ENCODE measurements around the gene DPP6.

Gene DPP6

DNA sequence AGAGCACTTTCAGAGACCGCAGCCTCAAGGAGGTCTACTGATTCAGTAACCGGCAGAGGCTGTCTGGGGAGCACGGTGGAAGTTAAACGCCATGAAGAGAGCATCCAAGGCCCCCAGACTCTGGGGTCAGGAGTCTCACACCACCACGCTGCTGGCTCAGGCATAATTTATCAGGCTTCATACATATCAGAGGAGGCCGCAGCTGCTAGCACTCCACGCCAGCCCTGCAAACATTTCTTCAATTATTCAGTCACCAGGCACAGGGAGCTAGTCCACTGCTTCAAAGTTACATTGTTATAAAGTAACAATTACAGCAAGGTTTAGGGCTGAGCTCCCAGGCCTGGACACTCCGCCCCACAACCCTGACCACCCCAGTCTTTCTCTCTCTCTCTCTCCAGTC lies 852.9 kb downstream of the DPP6 start:
- DNase-seq = no peak

DNA sequence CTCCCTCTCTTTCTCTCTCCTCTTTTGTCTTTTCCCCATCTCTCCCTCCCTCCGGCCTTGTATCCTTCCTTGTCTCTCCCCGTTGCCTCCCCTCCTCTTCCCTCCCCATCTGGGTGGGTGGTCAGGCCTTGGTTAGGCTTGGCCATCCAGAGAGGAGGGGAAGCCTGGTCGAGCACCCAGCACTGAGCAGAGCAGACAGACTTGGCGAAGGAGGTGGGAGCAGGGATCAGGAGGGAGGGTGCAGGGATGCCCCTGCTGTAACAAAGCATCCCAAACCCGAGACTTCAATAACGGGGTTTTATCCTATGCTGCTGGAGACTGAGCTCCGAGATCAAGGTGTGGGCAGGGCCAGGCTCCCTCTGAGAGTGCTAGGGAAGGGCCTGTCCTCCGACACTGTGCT lies 853.4 kb downstream of the DPP6 start:
- DNase-seq = no peak

DNA sequence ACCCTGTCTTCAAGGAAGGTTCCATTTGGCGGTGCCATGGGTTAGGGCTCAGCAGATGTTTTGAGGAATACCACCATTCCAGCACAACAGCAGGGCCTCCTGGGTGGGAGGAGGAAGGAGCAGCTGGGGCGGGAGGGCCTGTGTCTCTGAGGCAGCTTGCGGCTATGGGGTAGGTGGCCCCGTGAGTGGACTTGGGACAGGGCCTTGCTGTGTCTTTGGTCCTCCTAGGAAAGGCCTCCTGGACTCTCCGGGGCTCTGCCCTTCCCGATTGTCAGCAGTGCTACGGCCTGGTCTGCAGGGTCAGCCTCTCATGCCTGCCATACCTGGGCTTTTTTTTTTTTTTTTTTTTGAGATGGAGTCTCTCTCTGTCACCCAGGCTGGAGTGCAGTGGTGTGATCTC lies 854.0 kb downstream of the DPP6 start:
- no peak for DNase-seq

DNA sequence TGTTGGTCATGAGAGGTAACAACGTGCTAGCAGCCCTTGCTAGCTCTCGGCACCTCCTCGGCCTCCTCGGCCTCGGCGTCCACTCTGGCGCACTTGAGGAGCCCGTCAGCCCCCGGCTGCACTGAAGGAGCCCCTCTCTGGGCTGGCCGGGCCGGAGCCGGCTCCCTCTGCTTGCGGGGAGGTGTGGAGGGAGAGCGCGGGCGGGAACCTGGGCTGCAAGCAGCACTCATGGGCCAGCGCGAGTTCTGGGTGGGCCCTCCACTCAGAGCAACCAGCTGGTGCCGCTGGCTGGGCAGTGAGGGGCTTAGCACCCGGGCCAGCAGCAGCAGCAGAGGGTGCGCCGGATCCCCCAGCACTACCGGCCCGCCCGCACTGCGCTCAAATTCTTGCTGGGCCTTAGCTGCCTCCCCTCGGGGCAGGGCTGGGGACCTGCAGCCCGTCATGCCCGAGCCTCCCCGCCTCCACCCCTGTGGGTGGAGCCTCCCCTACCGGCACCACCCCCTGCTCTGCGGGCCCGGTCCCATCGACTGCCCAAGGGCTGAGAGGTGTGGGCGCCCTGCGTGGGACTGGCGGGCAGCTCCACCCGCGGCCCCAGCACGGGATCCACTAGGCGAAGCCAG lies 854.6 kb downstream of the DPP6 start:
- DNase-seq = no peak

DNA sequence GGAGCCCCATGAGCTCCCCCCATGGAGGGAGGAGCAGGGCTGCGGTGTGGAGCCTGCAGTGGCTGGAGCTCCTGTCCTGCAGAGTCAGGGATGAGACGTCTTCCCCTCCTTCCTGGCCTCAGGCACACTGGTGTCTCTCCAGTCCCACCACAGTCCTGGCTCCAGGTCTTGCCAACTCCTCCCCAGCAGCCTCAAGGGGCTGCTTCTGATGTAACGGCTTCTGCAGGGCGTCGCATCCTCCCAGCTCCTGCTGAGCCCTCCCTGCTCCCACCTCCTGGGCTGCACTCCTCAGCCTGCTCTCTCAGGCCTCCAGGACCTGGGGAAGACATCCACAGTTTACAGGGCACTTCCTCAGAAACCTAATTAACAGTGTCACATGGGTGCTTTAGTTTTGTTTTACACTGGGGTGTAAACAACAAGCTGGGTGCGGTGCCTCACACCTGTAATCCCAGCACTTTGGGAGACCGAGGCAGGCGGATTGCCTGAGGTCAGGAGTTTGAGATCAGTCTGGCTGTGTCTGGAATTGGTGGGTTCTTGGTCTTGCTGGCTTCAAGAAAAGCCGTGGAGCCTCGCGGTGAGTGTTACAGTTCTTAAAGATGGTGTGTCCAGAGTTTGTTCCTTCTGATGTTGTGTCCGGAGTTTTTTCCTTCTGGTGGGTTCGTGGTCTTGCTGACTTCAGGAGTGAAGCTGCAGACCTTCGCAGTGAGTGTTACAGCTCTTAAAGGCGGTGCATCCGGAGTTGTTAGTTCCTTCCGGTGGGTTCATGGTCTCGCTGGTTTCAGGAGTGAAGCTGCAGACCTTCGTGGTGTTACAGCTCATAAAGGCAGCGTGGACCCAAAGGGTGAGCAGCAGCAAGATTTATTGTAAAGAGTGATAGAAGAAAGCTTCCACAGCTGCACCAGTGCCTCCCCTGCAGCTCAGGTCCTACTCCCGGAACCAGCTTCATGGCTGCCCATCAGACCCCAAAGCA lies 855.7 kb downstream of the DPP6 start:
- DNase-seq = no peak

DNA sequence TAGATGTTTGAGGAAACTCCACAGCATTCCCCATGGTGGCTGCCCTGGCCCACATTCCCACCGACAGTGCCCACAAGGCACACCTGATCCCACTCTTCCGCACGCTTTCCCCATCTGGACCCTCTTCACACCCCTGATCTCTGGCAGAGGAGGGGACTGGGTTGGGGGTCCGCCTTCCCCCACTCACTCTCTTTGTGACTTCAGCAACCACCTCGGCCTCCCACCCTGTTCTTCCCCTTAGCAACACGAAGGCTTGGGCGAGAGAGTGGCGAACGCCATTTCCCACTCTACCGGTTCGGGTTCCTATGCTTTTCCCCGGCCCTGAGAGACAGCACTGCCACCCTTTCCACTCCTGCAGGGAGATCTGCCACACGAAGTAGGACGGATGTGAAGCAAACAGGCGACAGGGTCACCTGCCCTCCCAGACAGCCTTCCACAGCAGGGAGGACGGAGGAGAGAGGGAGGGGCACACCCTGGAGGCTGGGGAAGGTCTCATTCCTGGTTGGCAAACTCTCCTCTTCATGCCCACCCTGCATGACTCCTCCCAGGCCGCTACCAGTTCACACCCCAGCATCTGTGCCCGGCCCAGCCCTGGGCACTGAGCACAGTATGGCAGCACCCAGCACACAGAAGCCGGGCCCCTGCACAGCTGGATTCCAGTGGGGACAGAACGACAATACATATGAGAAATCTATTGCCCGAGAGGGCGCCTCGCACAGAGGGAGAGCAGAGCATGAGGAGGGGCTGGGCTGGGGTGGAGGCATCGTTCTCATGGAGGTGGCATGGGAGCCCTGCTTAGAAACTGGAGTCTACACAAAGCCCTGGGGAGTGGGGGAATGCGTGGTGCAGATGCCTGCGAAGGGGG lies 857.3 kb downstream of the DPP6 start:
- no peak for DNase-seq

DNA sequence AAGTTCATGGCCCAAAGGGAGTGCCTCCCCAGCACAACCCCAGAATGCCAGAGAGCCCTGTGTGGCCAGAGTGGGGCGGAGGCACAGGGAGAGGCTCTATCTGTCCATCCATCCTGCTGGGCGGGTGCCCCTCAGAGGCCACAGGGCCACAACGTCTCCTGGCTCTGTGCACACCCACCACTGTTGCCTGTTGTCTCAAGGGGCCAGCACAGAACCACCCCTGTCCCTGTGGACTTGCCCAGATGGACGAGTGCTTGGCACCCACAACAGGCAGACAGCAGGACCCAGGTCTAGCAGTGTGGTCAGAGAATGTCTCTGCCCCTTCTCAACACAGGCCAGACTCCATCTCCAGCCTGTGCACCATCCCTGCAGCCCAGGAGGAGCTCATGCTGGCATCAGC lies 857.9 kb downstream of the DPP6 start:
- no peak for DNase-seq

DNA sequence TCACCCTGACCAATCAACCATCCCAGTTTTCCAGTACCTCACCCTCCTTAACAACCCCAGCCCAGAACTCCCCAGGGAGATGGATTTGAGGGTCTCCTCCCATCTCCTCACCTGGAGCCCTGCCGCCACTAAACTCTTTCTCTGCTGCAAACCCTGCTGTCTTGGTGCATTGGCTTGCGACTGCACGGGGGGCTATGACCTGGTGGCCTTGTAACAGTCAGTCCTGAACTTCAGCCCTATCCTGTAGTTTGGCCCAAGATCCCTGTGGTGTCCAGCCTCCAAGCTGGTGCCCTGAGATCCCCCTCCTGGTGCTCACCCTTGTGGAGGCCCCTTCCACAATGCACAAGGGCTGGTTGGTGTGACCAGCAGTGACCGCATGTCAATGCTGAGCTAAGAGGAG lies 858.8 kb downstream of the DPP6 start:
- DNase-seq = no peak

DNA sequence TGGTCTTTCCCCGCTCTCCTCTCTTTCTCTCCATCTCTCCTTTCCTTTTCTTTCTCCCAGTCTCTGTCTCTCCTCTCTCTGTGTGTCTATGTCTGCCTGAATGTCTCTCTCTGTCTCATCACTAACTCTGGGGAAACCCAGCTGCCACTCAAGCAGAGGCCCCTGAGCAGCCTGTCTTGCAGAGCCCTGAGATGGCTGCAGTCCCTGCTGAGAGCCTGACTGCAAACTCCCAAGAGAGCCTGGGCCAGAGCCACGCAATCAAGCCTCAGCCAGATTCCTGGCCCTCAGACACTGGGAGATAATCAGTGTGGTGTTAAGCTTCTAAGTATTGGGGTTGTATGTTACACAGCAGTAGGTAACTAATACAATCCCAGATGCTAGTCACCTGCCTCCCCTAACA lies 859.2 kb downstream of the DPP6 start:
- DNase-seq = no peak

DNA sequence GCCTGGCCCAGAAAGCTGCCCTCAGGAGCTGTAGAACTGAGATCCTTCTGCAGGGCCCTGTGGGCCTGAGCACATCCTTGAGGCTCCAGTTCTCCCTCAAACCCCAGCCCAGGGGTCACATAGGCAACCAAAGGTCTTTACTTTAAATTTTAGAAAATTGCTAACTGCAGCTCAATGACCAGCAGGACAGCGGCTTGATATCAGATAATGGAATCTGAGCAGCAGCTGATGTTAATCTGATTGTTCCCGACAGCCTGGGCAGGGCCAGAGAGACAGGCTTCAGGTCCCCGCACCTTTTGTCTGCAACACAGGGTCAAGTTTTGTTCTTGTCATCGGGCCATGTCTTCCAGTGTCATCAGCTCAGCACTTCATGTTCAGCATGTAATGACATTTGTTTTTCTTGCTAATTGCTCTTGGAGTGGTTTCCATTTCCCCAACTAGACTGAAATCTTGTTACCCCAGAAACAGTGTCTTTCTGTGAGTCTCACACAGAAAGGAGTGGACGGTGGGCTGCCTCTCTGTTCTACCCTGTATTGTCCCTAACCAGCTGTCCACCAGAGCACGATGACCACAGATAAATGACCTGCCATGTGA lies 859.8 kb downstream of the DPP6 start:
- no peak for DNase-seq

DNA sequence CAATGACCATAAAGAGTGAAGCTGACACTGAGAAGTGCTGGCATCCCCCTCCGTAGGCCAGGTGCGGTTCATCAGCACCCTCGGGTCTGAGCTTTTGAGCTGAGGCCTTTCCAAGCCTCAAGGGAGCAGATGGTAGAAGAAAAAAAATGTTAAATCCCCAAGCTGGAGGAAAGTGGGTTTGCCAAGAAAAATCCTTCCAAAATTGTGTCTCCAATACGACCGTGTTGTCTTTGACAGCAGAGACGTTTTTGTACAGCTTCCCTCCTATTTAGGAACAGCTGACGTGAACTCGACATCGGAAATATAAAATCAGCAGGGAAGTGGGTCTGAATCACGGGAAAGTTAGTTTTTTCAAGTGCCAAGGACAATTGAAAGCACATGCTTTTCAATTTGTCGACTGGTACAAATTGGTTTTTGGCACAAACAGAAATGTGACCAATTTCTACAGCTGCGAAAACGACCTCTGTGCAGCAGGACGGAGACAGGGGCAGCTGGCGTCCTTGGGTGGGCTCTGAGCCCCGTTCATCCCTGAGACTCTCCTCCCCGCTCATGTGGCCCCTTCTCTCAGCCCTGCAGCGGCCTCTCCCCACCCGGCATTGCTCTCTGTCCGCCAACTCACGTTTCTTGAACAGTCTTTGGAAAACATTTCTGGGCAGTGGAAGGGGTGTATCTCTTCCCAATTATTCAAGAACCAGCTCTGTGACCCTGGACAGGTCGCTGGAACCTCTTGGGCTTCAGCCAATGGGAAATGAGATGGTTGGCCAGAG lies 860.9 kb downstream of the DPP6 start:
- DNase-seq = no peak

DNA sequence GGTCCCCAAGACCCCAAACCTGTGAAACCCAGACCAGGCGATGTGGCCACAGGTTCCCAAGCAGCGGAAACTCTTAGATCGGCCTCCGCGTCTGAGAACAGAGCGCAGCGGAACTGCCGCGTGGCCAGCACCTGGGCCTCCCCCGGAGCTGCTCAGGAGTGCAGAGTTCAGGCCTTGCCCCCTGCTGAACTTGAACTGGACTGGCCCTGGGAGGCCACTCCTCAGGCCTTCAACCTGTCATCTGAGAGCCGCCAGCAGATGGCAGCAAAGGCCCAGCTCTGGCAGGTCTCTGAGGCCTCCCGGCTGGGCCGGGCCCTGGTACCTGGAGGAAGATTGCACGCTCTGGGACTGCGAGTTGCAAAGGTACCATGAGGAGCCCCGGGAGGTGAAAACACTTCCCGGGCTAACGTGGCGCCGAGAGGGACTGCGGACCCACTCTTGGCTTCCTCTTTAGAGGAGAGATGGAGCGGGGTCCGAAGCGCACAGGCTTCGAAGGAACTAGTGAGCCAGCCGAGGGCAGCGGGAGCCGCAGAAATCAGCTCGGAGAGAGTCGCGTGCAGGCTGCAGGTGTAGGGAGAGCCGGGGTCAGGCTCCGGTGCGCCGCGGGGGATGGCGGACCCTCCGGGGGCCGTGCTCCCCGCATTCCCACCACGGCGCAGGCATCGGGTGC lies 861.6 kb downstream of the DPP6 start:
- peak; percentile 52 for DNase-seq

DNA sequence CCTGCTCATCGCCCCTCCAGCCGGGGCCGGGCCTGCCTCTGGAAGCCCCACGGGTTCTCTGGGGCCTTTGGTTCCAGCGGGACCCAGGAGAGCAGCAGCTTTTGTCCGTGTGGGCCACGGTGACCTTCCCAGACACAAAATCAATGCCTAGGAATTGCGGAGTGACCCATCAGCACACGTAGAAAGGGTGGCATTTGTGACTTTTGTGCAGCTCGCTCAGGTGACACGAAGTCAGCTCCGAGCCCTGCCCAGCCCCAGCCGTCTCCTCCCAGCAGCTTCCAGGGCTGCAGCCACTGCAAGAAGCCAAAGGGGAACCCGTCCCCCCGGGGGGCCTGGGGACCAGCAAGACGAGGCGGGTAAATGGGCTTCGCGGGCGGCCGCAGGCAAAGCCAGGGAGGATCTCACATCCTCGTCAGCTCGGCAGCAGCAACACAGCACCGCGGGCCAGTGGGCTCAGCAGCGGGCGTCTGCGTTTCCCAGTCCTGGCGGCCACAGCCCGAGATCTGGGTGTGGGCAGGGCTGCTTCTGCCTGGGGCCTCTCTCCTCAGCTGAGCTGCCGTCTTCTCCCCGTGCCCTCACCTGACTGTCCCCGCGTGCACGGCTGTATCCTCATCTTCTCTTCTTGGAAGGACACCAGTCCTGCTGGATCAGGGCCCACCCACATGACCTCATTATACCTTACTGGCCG lies 862.3 kb downstream of the DPP6 start:
- DNase-seq = no peak

DNA sequence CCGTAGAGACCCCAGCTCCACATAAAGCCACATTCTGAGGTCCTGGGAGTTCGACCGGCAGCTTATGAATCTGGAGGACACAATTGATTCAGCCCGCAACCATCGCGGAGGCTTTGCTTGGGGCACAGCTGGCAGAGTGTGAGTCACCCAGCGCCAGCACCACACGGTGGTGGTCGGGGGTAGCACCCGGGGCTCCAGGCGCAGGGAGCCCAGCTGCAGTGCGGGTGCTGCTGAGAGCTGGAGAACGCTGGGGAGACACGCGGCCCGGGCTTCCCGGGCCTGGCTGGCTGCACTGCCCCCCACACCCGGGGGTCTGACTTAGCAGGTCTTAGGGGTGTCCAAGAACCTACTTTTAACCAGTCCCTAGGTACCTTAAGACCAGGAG lies 862.8 kb downstream of the DPP6 start:
- DNase-seq = no peak

DNA sequence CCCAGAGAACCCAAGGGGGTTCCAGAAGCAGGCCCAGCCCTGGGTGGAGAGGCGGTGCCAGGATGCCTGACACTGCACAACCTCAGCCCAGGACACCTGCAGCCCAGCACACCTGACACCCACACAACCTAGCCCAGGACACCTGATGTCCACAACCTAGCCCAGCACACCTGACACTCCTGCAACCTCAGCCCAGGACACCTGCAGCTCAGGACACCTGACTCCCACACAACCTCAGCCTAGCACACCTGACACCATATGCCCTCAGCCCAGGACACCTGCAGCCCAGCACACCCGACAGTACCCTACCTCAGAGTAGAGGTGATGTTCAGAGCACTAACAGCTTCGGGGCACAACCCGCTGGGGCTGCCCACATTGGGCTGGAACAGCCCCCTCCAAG lies 863.4 kb downstream of the DPP6 start:
- DNase-seq = no peak

DNA sequence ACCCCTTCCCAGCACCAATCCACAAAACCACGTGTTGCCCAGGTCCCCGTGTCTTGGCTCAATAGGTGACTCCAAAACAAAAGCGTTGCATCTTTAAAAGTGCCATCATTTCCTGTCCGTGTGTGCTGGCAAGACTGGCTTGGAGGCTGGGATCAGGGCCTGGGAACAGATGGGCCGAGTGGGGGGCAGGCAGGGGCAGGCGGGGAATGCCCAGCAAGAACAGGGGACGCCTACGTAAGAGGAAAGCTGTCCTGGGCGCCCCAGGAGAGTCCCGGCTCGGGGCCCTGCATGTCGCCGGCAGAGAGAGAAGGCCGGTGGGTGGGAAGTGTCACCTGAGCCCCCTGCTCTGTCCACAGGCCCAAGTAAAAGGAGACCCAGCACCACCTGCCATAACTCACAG lies 864.2 kb downstream of the DPP6 start:
- DNase-seq = no peak

DNA sequence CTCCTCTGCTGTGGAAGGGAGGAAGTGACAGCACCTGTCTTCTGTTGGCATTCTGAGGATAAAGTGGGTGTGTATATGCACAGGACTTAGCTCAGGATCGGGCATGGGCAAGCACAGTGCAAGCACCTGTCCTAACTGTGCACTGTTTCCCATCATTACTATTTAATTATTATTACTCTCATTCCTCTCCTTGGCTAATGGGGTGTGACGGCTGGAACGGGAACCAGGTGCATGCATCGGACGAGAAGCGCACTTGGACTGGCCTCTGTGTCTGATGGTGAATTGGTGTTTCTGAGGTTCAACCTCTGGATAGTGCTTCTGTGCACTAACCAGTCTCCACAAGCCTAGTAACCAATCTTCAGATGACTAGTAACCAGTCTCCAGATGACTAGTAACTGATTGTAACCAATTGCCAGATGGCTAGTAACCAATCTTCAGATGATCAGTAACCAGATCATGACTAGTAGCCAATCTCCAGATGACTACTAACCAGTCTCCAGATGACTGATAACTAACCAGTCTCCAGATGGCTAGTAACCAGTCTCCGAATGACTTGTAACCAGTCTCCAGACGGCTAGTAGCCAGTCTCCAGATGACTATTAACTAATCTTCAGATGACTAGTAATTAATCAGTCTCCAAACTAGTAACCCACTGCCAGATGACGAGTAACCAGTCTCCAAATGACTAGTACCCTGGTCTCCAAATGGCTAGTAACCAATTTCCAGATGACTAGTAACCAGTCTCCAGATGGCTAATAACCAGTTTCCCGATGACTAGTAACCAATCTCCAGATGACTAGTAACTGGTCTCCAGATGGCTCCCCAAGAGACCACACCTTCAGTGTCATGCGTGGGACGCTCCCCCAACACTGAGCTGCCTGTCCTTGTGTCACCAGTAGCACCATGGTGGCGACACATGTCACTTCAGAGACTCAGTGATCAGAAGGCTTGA lies 864.9 kb downstream of the DPP6 start:
- DNase-seq = no peak

DNA sequence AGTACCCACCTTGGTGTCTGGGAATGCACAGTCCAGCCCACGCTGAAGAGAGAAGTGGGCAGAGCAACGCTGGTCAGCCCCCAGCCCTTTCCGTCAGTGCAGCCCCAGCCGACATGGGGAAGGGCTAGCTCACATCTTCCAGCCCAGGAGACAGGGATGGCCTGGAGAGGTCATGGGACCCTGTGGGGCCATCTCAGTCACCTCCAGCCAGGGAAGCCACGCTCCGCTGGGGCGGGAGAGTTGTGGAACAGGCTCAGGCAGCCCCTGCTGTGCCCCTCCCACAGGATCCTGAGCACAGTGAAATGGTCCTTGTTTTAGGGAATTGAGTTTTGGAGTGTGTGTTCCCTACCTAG lies 865.6 kb downstream of the DPP6 start:
- no peak for DNase-seq

DNA sequence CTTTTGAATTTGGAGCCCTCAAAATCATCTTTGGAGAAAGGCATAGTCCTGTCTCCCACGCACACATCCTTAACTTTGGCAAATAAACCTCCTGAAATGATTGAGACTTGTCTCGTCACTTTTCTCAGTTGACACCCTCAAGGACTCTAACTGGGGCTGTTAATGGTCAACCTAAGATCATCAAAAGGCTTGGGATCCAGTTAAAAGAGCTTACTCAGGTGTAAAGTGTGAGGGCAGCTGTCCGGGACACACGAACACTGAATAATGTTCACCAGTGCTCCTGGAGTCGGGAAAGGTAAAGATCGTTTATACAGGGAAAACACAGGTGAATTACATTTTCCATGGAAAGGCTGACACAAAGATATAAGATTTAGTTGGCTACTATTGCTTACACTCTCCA lies 866.1 kb downstream of the DPP6 start:
- no peak for DNase-seq

DNA sequence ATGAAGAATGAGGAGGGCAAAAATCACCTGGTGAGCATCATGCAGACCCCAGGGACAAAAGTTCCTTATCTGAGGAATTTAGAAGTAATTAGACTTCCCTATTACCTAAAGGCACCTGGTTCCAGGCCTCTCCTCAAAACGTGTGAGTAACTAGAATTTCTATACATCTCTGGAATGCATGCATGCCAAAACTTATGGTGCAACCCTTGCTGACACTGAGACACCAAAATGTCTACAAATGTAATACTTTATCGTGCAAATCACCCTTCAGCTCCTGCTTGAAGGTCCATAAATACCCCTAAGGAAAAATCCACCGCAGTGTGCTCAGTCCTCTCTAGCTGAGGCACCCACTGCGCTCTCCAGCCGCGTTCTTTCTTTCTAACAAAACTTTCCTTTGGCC lies 866.5 kb downstream of the DPP6 start:
- no peak for DNase-seq
